ENCODE results near the gene OSBPL5. TPM values are rescaled to one million over a fixed set of nuclear protein-coding genes. Genes with fewer than 3 reads are reported as not detected.
A peak's percentile ranks its signal among the peaks of the same experiment; 100 is the strongest.

OSBPL5 gene
- total RNA-seq, 2 donors from 2014 or later: 35.0 to 50.7 TPM

GRCh38 chr11:3173795-3174194 lies 8.7 kb upstream of the OSBPL5 start:
- Histone ChIP-seq H3K27ac (no peak overlapping the region), H3K9me3 (no peaks in the 10 kb centered on the region), H3K4me3 (no peak overlapping the region), H3K27me3 (replicated peaks; ENCODE audit: insufficient read depth) (no peaks in the 10 kb centered on the region), H3K36me3 (no peaks in the 10 kb centered on the region), H3K4me1 (replicated peaks) (peaks cover 4% of the 10 kb centered on the region)
- TF ChIP-seq, protein P1, sequence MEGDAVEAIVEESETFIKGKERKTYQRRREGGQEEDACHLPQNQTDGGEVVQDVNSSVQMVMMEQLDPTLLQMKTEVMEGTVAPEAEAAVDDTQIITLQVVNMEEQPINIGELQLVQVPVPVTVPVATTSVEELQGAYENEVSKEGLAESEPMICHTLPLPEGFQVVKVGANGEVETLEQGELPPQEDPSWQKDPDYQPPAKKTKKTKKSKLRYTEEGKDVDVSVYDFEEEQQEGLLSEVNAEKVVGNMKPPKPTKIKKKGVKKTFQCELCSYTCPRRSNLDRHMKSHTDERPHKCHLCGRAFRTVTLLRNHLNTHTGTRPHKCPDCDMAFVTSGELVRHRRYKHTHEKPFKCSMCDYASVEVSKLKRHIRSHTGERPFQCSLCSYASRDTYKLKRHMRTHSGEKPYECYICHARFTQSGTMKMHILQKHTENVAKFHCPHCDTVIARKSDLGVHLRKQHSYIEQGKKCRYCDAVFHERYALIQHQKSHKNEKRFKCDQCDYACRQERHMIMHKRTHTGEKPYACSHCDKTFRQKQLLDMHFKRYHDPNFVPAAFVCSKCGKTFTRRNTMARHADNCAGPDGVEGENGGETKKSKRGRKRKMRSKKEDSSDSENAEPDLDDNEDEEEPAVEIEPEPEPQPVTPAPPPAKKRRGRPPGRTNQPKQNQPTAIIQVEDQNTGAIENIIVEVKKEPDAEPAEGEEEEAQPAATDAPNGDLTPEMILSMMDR (IDR thresholded peaks at IDR 0.05): no peak
- TF ChIP-seq POLR2A (IDR thresholded peaks at IDR 0.05) (no peak), POLR2AphosphoS5 (IDR thresholded peaks at IDR 0.05) (no peak)
- WGBS: 99% methylated on average over 2 of the region's 2 CpGs
- DNase-seq (ENCODE audit: low spot score): no peak
- intact Hi-C loops (cut with DNase I): no loop called here

DNA sequence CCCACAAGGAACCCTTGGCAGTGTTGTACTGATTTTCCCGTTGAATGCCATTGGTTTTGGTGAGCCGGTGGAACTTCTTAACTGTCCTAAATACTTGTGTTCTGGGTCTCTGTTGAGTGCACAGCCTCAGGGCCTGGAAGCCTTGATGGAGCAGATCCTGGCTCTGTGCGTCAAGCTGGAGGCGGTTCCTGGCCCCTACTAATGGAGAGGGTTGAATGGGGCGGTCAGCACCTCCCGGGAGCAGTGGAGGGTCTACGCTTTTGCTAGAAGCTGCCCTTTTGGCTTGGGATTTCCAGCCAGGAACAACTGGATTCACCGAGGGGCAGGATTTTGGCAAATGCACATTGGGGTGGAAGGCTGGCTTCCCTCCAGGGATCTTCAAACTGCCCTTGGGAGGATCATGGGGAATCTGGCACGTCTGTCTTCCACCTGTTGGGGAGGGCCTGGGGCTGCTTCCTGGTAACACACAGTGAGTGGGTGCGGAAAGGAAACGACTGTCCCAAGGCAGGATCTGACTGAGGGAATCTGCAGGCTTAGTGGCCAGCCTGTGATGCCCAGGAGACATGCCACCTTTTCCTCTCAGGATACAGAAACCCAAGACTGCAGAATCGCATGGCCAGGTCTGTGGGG lies 6.9 kb upstream of the OSBPL5 start:
- Histone ChIP-seq H3K36me3 (no peaks in the 10 kb centered on the region), H3K27ac (no peak overlapping the region), H3K27me3 (replicated peaks; ENCODE audit: insufficient read depth) (no peaks in the 10 kb centered on the region), H3K4me3 (no peak overlapping the region), H3K4me1 (replicated peaks) (peaks cover 4% of the 10 kb centered on the region), H3K9me3 (no peaks in the 10 kb centered on the region)
- intact Hi-C loops (cut with DNase I): no loop called here
- 55% methylated on average over 12 of the region's 12 CpGs for WGBS
- TF ChIP-seq, protein P1 (IDR thresholded peaks at IDR 0.05): no peak
- TF ChIP-seq POLR2A (IDR thresholded peaks at IDR 0.05) (no peak), POLR2AphosphoS5 (IDR thresholded peaks at IDR 0.05) (no peak)
- DNase-seq (ENCODE audit: low spot score): no peak

- Histone ChIP-seq H3K36me3 (no peaks in the 10 kb centered on the region), H3K4me3 (no peak overlapping the region), H3K9me3 (no peaks in the 10 kb centered on the region), H3K4me1 (replicated peaks) (peaks cover 4% of the 10 kb centered on the region), H3K27me3 (replicated peaks; ENCODE audit: insufficient read depth) (no peaks in the 10 kb centered on the region), H3K27ac (no peak overlapping the region)
- TF ChIP-seq POLR2A (IDR thresholded peaks at IDR 0.05): no peak
- TF ChIP-seq POLR2AphosphoS5 (IDR thresholded peaks at IDR 0.05): no peak
- TF ChIP-seq, protein P1 (IDR thresholded peaks at IDR 0.05): no peak
- intact Hi-C loops (cut with DNase I): no loop called here
- 89% methylated on average over 22 of the region's 24 CpGs for WGBS
- no peak for DNase-seq (ENCODE audit: low spot score)
These were observed 5.9 kb upstream of the OSBPL5 start for GRCh38 chr11:3170756-3171650.

- Histone ChIP-seq H3K36me3 (no peaks in the 10 kb centered on the region), H3K27ac (peak overlapping the region in 1 of 2 donors; percentile 73)
- WGBS: 53% methylated on average over 18 of the region's 18 CpGs
These were observed 5.1 kb upstream of the OSBPL5 start for GRCh38 chr11:3170044-3170755.

More at GRCh38 chr11:3170044-3170755, 5.1 kb upstream of the OSBPL5 start:
- no peaks in the 10 kb centered on the region for H3K9me3 ChIP-seq
- H3K4me3 ChIP-seq: no peak overlapping the region
- no peaks in the 10 kb centered on the region for H3K27me3 ChIP-seq (replicated peaks; ENCODE audit: insufficient read depth)
- TF ChIP-seq POLR2AphosphoS5 (IDR thresholded peaks at IDR 0.05) (no peak), POLR2A (IDR thresholded peaks at IDR 0.05) (no peak)
- TF ChIP-seq, protein P1 (IDR thresholded peaks at IDR 0.05): no peak
- no peak for DNase-seq (ENCODE audit: low spot score)
- intact Hi-C loops (cut with DNase I): no loop called here
- H3K4me1 ChIP-seq (replicated peaks): peaks cover 4% of the 10 kb centered on the region
